H1 (cell line): ENCODE results near the gene KRT3. TPM values are rescaled to one million over a fixed set of nuclear protein-coding genes. Genes with fewer than 3 reads are reported as not detected.

Experiments
- CTCF ChIA-PET: fragments of 300-600 bp; sonication (Branson Sonifier 250); formaldehyde crosslinking; loops from one replicate; lab custom pipeline; 2021; ENCODE audit not compliant: partially characterized antibody; lab: Charles Lee
- POLR2A ChIA-PET: fragments of 300-600 bp; sonication (Branson Sonifier 250); formaldehyde crosslinking; loops from one replicate; lab custom pipeline; 2021; ENCODE audit warnings: inconsistent platforms; ENCODE audit not compliant: partially characterized antibody; lab: Charles Lee
- DNase-seq, 2 experiments: peaks; one replicate each; pipeline versions ENCODE4 v3.0.0 to v3.0.0-alpha.2; 2010 to 2022; ENCODE audit warnings: low spot score in 2 of 2, low read depth in 1 of 2, mixed read lengths in 1 of 2
- FAIRE-seq: peaks from 2 replicates; lab custom pipeline; 2011; peaks lifted over from hg19 to GRCh38; lab: Jason Lieb, UNC
- H2AFZ ChIP-seq: 2 replicates; pipeline ENCODE4 v1.8.1; 2012; ENCODE audit warnings: low read length, inconsistent platforms
- H2AK5ac ChIP-seq: 2 replicates; pipeline ENCODE4 v1.6.1; 2013; ENCODE audit warnings: low read depth, low read length
- H2BK120ac ChIP-seq: replicated peaks from 2 replicates; pipeline ENCODE3; 2013; ENCODE audit warnings: low read depth, low read length, inconsistent platforms
- H2BK12ac ChIP-seq: 2 replicates; pipeline ENCODE4 v1.6.1; 2013; ENCODE audit warnings: low read depth, low read length
- H2BK15ac ChIP-seq: 2 replicates; pipeline ENCODE4 v1.6.1; 2013; ENCODE audit warnings: low read length
- H2BK20ac ChIP-seq: 2 replicates; pipeline ENCODE4 v1.6.1; 2013; ENCODE audit warnings: low read length
- H2BK5ac ChIP-seq: 2 replicates; pipeline ENCODE4 v1.6.1; 2013; ENCODE audit warnings: low read depth, low read length
- H3K14ac ChIP-seq: 2 replicates; pipeline ENCODE4 v1.6.1; 2013; ENCODE audit warnings: inconsistent platforms; ENCODE audit not compliant: insufficient read length
- H3K18ac ChIP-seq: 2 replicates; pipeline ENCODE4 v1.6.1; 2013; ENCODE audit warnings: low read length; ENCODE audit errors: extremely low read depth
- H3K23ac ChIP-seq: 2 replicates; pipeline ENCODE4 v1.6.1; 2013; ENCODE audit warnings: inconsistent platforms; ENCODE audit not compliant: insufficient read length
- H3K23me2 ChIP-seq: 2 replicates; pipeline ENCODE4 v1.6.1; 2013; ENCODE audit warnings: low read depth, low read length
- H3K27ac ChIP-seq: 2 replicates; pipeline ENCODE4 v1.6.1; 2011; ENCODE audit warnings: low read depth, low read length, inconsistent platforms
- H3K27me3 ChIP-seq, 4 experiments: replicated peaks in 1 of 4; 1 replicate in 1 of 4; 2 replicates in 3 of 4; pipeline versions ENCODE4 v1.6.1 to v1.8.1; 2011 to 2013; ENCODE audit warnings: low read length in 3 of 4, mild to moderate bottlenecking in 3 of 4, inconsistent platforms in 2 of 4, mixed read lengths in 2 of 4, moderate library complexity in 1 of 4; ENCODE audit not compliant: control insufficient read depth in 3 of 4, insufficient read depth in 3 of 4; ENCODE audit errors: extremely low read depth in 1 of 4
- H3K36me3 ChIP-seq, 4 experiments: 2 replicates each; pipeline versions ENCODE4 v1.6.1 to v1.8.1; 2011 to 2013; ENCODE audit warnings: mild to moderate bottlenecking in 4 of 4, low read length in 3 of 4, moderate library complexity in 2 of 4, control low read depth in 1 of 4, inconsistent platforms in 1 of 4; ENCODE audit not compliant: insufficient read depth in 4 of 4, control insufficient read depth in 2 of 4
- H3K4ac ChIP-seq: replicated peaks from 2 replicates; pipeline ENCODE3; 2013; ENCODE audit warnings: low read length, low read depth, mixed read lengths, inconsistent platforms; ENCODE audit not compliant: insufficient read length
- H3K4me1 ChIP-seq, 4 experiments: replicated peaks in 1 of 4; 1 replicate in 1 of 4; 2 replicates in 3 of 4; pipeline versions ENCODE4 v1.6.1 to v1.8.1; 2011 to 2013; ENCODE audit warnings: low read length in 3 of 4, inconsistent platforms in 2 of 4, mixed read lengths in 1 of 4; ENCODE audit not compliant: insufficient read depth in 4 of 4, control insufficient read depth in 3 of 4
- H3K4me2 ChIP-seq, 2 experiments: 2 replicates each; pipeline versions ENCODE4 v1.6.1 to v1.8.1; 2011 to 2013; ENCODE audit warnings: low read depth in 2 of 2, low read length in 2 of 2, control low read depth in 1 of 2, inconsistent platforms in 1 of 2, mild to moderate bottlenecking in 1 of 2; ENCODE audit not compliant: insufficient read depth in 1 of 2
- H3K4me3 ChIP-seq, 4 experiments: fragments of 200-600, 300-600 bp in 1 of 4; sonication (generic), shearing (Covaris generic), sonication (Bioruptor Twin) in 1 of 4; 2 replicates each; pipeline versions ENCODE4 v1.5.1 to v1.8.1; 2011 to 2016; ENCODE audit warnings: low read length in 4 of 4, low read depth in 3 of 4, control low read depth in 2 of 4, inconsistent platforms in 2 of 4, mild to moderate bottlenecking in 2 of 4, mixed read lengths in 1 of 4, moderate library complexity in 1 of 4; ENCODE audit not compliant: insufficient read depth in 2 of 4; ENCODE audit errors: extremely low read depth in 1 of 4
- H3K56ac ChIP-seq: replicated peaks from 2 replicates; pipeline ENCODE3; 2013; ENCODE audit warnings: low read depth, mild to moderate bottlenecking, mixed read lengths, low read length, inconsistent platforms; ENCODE audit not compliant: insufficient read length
- H3K79me1 ChIP-seq: 2 replicates; pipeline ENCODE4 v1.6.1; 2013; ENCODE audit warnings: low read depth, low read length, control low read depth
- H3K79me2 ChIP-seq, 2 experiments: 2 replicates each; pipeline versions ENCODE4 v1.6.1 to v1.8.1; 2012 to 2013; ENCODE audit warnings: low read length in 2 of 2, mild to moderate bottlenecking in 2 of 2, inconsistent platforms in 1 of 2; ENCODE audit not compliant: insufficient read depth in 2 of 2, control insufficient read depth in 1 of 2
- H3K9ac ChIP-seq, 4 experiments: replicated peaks in 1 of 4; 1 replicate in 1 of 4; 2 replicates in 3 of 4; pipeline versions ENCODE4 v1.6.1 to v1.8.1; 2011 to 2013; ENCODE audit warnings: low read depth in 3 of 4, low read length in 3 of 4, control low read depth in 2 of 4, mild to moderate bottlenecking in 2 of 4, moderate library complexity in 2 of 4, inconsistent platforms in 1 of 4; ENCODE audit errors: extremely low read depth in 1 of 4
- H3K9me3 ChIP-seq, 2 experiments: 2 replicates each; pipeline versions ENCODE4 v1.6.1 to v1.8.1; 2012 to 2013; ENCODE audit warnings: mild to moderate bottlenecking in 2 of 2, moderate library complexity in 2 of 2, control low read depth in 1 of 2, inconsistent platforms in 1 of 2, low read depth in 1 of 2, low read length in 1 of 2, mixed read lengths in 1 of 2; ENCODE audit not compliant: insufficient read depth in 2 of 2
- H4K20me1 ChIP-seq, 2 experiments: replicated peaks in 1 of 2; 2 replicates each; pipeline versions ENCODE3 to v1.8.1; 2011 to 2013; ENCODE audit warnings: inconsistent platforms in 2 of 2, low read length in 2 of 2, mild to moderate bottlenecking in 1 of 2; ENCODE audit not compliant: insufficient read depth in 2 of 2, control insufficient read depth in 1 of 2
- H4K5ac ChIP-seq: 2 replicates; pipeline ENCODE4 v1.6.1; 2013; ENCODE audit warnings: low read length, low read depth, mixed read lengths, inconsistent platforms; ENCODE audit not compliant: insufficient read length
- H4K8ac ChIP-seq: 2 replicates; pipeline ENCODE4 v1.8.0; 2013; ENCODE audit warnings: mild to moderate bottlenecking, moderate library complexity, low read length, inconsistent platforms; ENCODE audit not compliant: insufficient read depth; ENCODE audit errors: extremely low read depth
- H4K91ac ChIP-seq: replicated peaks from 2 replicates; pipeline ENCODE3; 2013; ENCODE audit warnings: low read length, mixed read lengths, inconsistent platforms; ENCODE audit not compliant: insufficient read length
- ASH2L ChIP-seq: fragments of 200-600, 300-600 bp; sonication (generic); IDR thresholded peaks from one replicate; pipeline ENCODE4 v1.7.1; 2017; ENCODE audit warnings: low read length
- ATF3 ChIP-seq: IDR thresholded peaks from 2 replicates; pipeline ENCODE4 v1.6.1; 2011; ENCODE audit warnings: low read depth, mild to moderate bottlenecking, low read length; ENCODE audit not compliant: insufficient read depth
- BRCA1 ChIP-seq: IDR thresholded peaks from 2 replicates; pipeline ENCODE4 v1.6.1; 2012; ENCODE audit warnings: low read depth, low read length, improper control_type of control experiment
- CTCF ChIP-seq, 3 experiments: IDR thresholded peaks; 1 replicate in 2 of 3; 2 replicates in 1 of 3; pipeline versions ENCODE4 v1.5.1 to v1.6.1; 2011; ENCODE audit warnings: low read length in 3 of 3, mild to moderate bottlenecking in 3 of 3, inconsistent platforms in 2 of 3, low read depth in 1 of 3, moderate library complexity in 1 of 3; ENCODE audit not compliant: insufficient read depth in 1 of 3; ENCODE audit errors: control extremely low read depth in 1 of 3
- TAF7 ChIP-seq: optimal IDR thresholded peaks from 2 replicates; pipeline ENCODE3; 2011; ENCODE audit warnings: low read depth, mild to moderate bottlenecking, inconsistent platforms, low read length, moderate library complexity, borderline replicate concordance
- WGBS, 2 experiments: shearing (Covaris generic) in 1 of 2; methylation state at CpG; one replicate each; pipeline versions ENCODE4 v1.1.6 to v1.1.7; 2013 to 2015; ENCODE audit warnings: low lambda C conversion rate in 2 of 2, mixed read lengths in 2 of 2, inconsistent platforms in 1 of 2, low coverage in 1 of 2, missing lambda C conversion rate in 1 of 2; ENCODE audit not compliant: insufficient replicate concordance in 2 of 2, insufficient coverage in 1 of 2, insufficient read length in 1 of 2; ENCODE audit errors: extremely low coverage in 1 of 2, missing lambda C conversion rate in 1 of 2; 5-methylcytosine and 5-hydroxymethylcytosine counted together
- polyA plus RNA-seq, 7 experiments: library from polyadenylated mRNA; depleted of rRNA in 3 of 7; stranded (reverse) in 5 of 7; unstranded in 2 of 7; fragments of >200 nt in 5 of 7; fragments of 200-250 nt in 2 of 7; gene quantifications; 1 replicate in 5 of 7; 2 replicates in 1 of 7; 4 replicates in 1 of 7; pipeline versions ENCODE4 v1.2.1 to v1.2.3, GENCODE V29; 2011 to 2013; ENCODE audit warnings: missing spikeins in 2 of 7, mixed read lengths in 2 of 7
- total RNA-seq: library from RNA; stranded (reverse); fragmentation: NEBNext Ultra II Directional; extraction: Animal tissue kit (Norgen Biotek cat#: 25700); gene quantifications from 2 replicates; pipeline ENCODE4 v1.2.1, GENCODE V29; 2021

The KRT3 gene
- total and polyA plus RNA-seq, 2 of the 8 experiments (the other 6 are each of a cell fraction or from before 2014, with no cell fraction given) = not detected

GRCh38 chr12:52794479-52795331, 1.2 kb downstream of the KRT3 start:
- Histone ChIP-seq H3K4me1 (peaks cover 0 to under 1% (median 0%) of the 10 kb centered on the region in 4 experiments; a peak in 2 of 7 replicates), H4K8ac (no peak overlapping the region), H2BK5ac (no peak overlapping the region), H3K23ac (no peak overlapping the region), H3K4ac (no peak overlapping the region), H2BK20ac (no peak overlapping the region), H3K23me2 (no peaks in the 10 kb centered on the region), H3K14ac (no peak overlapping the region), H2AFZ (no peak overlapping the region), H2BK120ac (no peak overlapping the region), H3K9ac (no peak overlapping the region), H3K4me2 (no peak overlapping the region), H3K79me2 (no peaks in the 10 kb centered on the region), H3K36me3 (no peaks in the 10 kb centered on the region), H2AK5ac (no peak overlapping the region; the same call in 1 of the 2 replicates), H3K18ac (no peak overlapping the region), H3K56ac (no peak overlapping the region), H2BK15ac (no peak overlapping the region), H3K27ac (no peak overlapping the region)
- WGBS, 2 experiments = 88% methylated on average over 5 of the region's 5 CpGs; no CpG with 5 or more reads in 1 of the 2 experiments
- ChIA-PET CTCF (interaction anchor here (1.4 kb wide), 1 partner anchor 211 kb away, joined by 3 read pairs; no protein-coding TSS in a partner anchor), POLR2A (no interaction called here)
- DNase-seq = no peak
- TF ChIP-seq TAF7 = no peak
- TF ChIP-seq BRCA1 = no peak
- TF ChIP-seq CTCF (IDR thresholded peaks at IDR 0.05; ENCODE audit: control extremely low read depth in 1 of 3, insufficient read depth in 1 of 3, low read depth in 1 of 3, low read length in 3 of 3) = no peak
- TF ChIP-seq ATF3 = no peak
- no peak for TF ChIP-seq ASH2L
- TF ChIP-seq, all 59 proteins: peak for 0
- H2BK12ac ChIP-seq = no peak overlapping the region
- H4K91ac ChIP-seq = no peak overlapping the region
- no peak overlapping the region for H4K5ac ChIP-seq
- no peak for FAIRE-seq
- H3K27me3 ChIP-seq = no peaks in the 10 kb centered on the region
- no peaks in the 10 kb centered on the region; a peak in 1 of 4 replicates for H3K9me3 ChIP-seq
- H4K20me1 ChIP-seq = no peaks in the 10 kb centered on the region
- no peak overlapping the region for H3K4me3 ChIP-seq
- no peaks in the 10 kb centered on the region for H3K79me1 ChIP-seq
